GM21528 (cell line): Measurements from ENCODE around the gene MCTP2.

Source experiments
- ATAC-seq: cut with Tn5 transposase; IDR thresholded peaks from one replicate; pipeline ENCODE4 v1.9.1; 2021; ENCODE audit warnings: mild to moderate bottlenecking, moderate library complexity; ENCODE audit not compliant: unreplicated experiment, low FRiP score

MCTP2 gene

GRCh38 chr15:94432279-94432678 lies 200.9 kb downstream of the MCTP2 start:
- ATAC-seq: no peak

- ATAC-seq: no peak
Observed at GRCh38 chr15:94439158-94439557, 207.8 kb downstream of the MCTP2 start.

GRCh38 chr15:94441760-94442159 lies 210.4 kb downstream of the MCTP2 start:
- no peak for ATAC-seq

- no peak for ATAC-seq
Observed at GRCh38 chr15:94442480-94442879, 211.1 kb downstream of the MCTP2 start.

DNA sequence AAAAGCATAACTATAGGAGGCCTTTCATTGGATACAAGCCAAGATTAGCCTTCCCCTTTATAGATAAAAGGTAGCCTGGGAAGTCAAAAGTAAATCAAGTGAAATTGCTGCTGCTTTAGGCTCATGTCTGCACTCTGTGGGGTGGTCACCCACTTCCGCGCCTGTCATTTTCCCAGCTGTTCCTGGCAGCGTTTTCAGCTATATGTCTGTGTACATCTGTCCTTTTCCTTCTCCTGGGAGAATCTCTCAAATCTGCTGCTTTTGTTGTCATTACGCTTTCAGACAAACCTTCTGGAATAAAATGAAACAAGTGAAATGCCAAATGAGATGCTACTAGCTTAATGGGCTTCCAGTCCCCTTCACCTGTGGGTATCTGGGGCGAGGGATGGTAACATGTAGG lies 211.8 kb downstream of the MCTP2 start:
- no peak for ATAC-seq

- ATAC-seq: no peak
Observed at GRCh38 chr15:94445566-94446160, 214.3 kb downstream of the MCTP2 start.

- no peak for ATAC-seq
Observed at GRCh38 chr15:94446441-94446840, 215.1 kb downstream of the MCTP2 start.

GRCh38 chr15:94451466-94451865 lies 220.1 kb downstream of the MCTP2 start:
- ATAC-seq: no peak

GRCh38 chr15:94453227-94453988 lies 222.0 kb downstream of the MCTP2 start:
- no peak for ATAC-seq

DNA sequence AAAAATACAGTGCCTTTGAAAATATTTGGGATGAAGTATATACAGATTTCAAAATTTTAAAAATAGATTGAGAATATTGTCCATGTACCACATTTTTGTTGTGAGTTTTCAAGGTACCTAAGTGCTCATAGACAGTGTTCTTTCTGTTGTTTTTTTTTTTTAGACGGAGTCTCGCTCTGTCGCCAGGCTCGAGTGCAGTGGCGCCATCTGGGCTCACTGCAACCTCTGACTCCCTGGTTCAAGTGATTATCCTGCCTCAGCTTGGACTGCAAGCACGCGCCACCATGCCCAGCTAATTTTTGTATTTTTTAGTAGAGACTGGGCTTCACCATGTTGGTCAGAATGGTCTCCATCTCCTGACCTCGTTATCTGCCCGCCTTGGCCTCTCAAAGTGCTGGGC lies 223.9 kb downstream of the MCTP2 start:
- no peak for ATAC-seq

DNA sequence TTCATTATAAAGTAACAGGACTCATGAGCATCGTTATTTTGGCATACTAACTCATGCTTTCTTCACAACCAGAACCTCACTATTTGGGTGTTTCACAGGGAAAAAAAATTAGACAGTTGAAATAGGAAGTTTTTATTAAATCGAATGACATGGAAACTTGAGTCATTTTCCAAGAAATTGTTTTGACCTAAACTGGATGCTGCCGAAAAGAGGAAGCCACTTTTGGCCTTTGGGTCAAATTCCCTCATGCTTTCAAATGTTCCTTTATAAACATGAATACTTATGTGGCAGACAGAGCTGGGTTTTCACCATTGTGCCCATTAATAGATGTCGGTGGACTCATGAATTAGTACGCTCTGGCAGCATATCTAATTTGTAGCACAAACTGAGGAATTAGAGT lies 224.9 kb downstream of the MCTP2 start:
- ATAC-seq: no peak

- ATAC-seq: no peak
Observed at GRCh38 chr15:94457661-94458060, 226.3 kb downstream of the MCTP2 start.

- ATAC-seq: no peak
Observed at GRCh38 chr15:94460624-94461023, 229.3 kb downstream of the MCTP2 start.

DNA sequence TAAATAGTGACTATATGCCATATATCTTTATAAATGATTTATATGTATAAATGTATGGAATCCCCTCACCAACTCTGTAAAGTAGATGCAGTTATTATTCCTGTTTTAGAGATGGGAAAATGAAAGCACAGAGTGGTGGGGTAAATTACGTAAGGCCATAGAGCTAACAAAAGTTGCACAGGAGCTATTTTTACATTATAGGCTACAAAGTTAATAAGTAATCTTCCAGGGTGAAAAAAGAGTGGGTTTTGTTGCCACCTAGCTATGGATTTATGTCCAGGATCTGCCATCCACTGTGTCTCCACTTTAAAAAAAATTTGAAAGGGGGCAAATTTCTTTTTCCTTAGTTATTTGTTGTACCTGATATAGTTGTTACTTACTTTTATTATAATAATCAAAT lies 235.7 kb downstream of the MCTP2 start:
- ATAC-seq: no peak

GRCh38 chr15:94470492-94470891 lies 239.1 kb downstream of the MCTP2 start:
- ATAC-seq: no peak

DNA sequence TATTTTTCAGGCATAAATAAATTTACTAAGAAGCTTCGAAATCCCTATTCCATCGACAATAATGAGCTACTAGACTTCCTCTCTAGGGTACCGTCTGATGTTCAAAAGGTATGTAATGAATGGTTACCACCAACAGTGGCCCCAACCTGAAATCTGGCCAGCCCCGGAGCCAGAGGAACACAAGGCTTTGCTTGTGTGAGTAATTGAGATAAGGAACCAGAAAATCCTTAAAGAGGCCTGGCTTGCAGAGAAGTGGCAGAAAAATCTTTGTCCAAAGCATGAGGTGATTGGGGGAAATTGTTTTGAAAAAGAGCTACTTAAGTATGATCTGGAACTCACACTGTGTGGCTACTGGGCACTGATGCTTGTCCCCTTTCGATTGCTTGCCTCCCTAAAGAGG lies 245.3 kb downstream of the MCTP2 start:
- no peak for ATAC-seq

DNA sequence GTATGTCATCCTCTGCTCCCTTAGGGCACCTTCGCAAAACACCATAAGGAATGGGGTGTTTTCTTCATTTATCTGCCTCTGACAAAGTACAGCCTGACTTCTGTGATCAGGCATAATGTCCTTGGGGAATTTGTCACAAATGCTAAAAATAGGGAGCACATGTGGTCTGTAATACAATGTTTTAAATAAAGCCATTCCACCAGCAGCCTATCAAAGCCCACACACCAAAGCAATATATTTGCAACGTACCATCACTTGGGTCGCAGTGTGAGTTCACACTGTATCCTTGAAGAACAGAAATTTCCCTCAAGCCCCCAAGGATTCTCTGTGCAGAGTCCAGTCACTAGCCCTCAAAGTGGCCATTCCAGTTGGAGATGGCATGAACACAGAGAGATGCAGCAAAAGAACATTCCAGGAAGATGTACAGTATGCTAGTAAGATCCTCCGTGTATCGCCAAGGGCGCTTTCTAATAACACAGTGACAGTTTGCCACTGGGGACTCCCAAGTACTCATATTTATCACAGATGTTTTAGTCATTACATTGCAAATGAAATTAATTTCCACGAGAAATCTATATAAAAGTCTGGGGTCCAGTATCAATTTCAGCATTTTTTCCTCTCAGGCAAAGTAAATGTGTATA lies 246.7 kb downstream of the MCTP2 start:
- ATAC-seq: no peak

GRCh38 chr15:94478763-94479162 lies 247.4 kb downstream of the MCTP2 start:
- no peak for ATAC-seq

GRCh38 chr15:94480289-94480834 lies 249.0 kb downstream of the MCTP2 start:
- ATAC-seq: no peak

DNA sequence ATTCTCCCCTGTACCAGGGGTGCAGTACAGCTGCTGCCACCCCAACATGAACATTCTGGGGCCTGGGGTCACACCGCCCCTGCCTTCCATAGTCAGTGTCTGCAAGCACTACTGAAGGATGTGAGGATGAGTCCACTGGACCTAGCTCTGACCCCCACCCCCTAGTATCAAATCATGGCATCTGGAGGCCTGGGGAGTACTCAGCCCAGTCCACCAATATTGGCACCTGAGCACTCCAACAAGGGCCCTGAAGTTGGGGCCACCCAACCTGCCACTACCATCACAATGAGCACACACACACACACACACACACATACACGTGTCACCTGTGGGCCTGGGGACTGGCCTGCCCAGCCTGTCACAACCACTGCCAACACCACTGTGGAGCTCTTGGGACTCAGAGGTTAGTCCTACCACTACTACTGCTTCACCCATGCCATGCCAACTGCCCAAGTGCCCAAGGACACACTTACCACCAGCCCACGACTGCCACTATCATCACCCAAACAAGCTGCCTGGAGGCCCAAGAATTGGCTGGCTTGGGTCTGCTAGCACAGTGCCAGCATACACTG lies 253.9 kb downstream of the MCTP2 start:
- ATAC-seq: no peak

- no peak for ATAC-seq
Observed at GRCh38 chr15:94487635-94488034, 256.3 kb downstream of the MCTP2 start.
